HCT116 (cell line): ENCODE measurements around the gene OR6N2.

ENCODE experiments used
- CEBPB ChIP-seq: IDR thresholded peaks from 2 replicates; pipeline ENCODE4 v1.6.1; 2012; ENCODE audit warnings: low read depth
- POLR2A ChIP-seq: IDR thresholded peaks from 2 replicates; pipeline ENCODE4 v1.7.0; 2011; ENCODE audit warnings: borderline replicate concordance; ENCODE audit not compliant: insufficient read depth, insufficient read length; ENCODE audit errors: extremely low read depth
- SRF ChIP-seq: IDR thresholded peaks from 2 replicates; pipeline ENCODE4 v1.6.1; 2012; ENCODE audit warnings: low read depth
- TCF7L2 ChIP-seq: IDR thresholded peaks from 2 replicates; pipeline ENCODE4 v1.7.0; 2011; ENCODE audit warnings: borderline replicate concordance, inconsistent platforms; ENCODE audit not compliant: insufficient read depth, insufficient read length; ENCODE audit errors: extremely low read depth
- TF ChIP-seq, protein P1 (sequence below), 3 experiments: fragments of 200-600 bp in 1 of 3; sonication (generic) in 1 of 3; IDR thresholded peaks in 2 of 3; conservative IDR thresholded peaks in 1 of 3; 2 replicates each; pipeline ENCODE4 v1.5.1; 2012 to 2017; ENCODE audit warnings: low read depth in 2 of 3, low read length in 2 of 3, antibody characterized with exemption in 1 of 3, borderline replicate concordance in 1 of 3, control low read depth in 1 of 3, mild to moderate bottlenecking in 1 of 3, mixed read lengths in 1 of 3, mixed run types in 1 of 3, moderate library complexity in 1 of 3; ENCODE audit not compliant: insufficient read depth in 1 of 3

DNA sequence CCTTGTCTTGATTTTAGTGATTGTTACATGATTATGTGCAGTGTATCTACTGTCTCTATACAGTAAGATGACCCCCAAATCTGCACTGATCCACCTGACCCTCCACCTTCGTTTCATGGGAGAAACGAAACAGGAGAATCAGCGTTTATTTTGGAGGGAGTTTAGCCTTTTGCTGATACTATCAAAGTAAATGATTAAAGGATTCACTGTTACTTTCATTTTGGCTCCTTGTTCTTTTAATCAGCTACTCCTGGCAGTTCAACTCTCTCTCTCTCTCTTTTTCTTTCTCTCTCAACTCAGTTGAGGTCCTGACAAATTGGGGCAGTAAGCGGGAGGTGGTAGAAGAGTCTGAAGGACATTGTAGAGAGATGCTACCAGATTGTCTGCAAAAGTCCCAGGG lies 50.6 kb downstream of the OR6N2 start:
- TF ChIP-seq, protein P1, sequence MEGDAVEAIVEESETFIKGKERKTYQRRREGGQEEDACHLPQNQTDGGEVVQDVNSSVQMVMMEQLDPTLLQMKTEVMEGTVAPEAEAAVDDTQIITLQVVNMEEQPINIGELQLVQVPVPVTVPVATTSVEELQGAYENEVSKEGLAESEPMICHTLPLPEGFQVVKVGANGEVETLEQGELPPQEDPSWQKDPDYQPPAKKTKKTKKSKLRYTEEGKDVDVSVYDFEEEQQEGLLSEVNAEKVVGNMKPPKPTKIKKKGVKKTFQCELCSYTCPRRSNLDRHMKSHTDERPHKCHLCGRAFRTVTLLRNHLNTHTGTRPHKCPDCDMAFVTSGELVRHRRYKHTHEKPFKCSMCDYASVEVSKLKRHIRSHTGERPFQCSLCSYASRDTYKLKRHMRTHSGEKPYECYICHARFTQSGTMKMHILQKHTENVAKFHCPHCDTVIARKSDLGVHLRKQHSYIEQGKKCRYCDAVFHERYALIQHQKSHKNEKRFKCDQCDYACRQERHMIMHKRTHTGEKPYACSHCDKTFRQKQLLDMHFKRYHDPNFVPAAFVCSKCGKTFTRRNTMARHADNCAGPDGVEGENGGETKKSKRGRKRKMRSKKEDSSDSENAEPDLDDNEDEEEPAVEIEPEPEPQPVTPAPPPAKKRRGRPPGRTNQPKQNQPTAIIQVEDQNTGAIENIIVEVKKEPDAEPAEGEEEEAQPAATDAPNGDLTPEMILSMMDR (IDR thresholded peaks at IDR 0.05 in 2 of 3, conservative IDR thresholded peaks at IDR 0.05 in 1 of 3; ENCODE audit: borderline replicate concordance in 1 of 3, insufficient read depth in 1 of 3, low read depth in 2 of 3, low read length in 2 of 3) = no peak
- no peak for TF ChIP-seq SRF
- TF ChIP-seq POLR2A = no peak
- TF ChIP-seq TCF7L2 = no peak
- no peak for TF ChIP-seq CEBPB
